PC-3 (cell line): ENCODE data around the gene ARHGAP6.

Experiments used
- CTCF ChIP-seq: fragments of 300-600 bp; sonication (generic); conservative IDR thresholded peaks from 2 replicates; pipeline ENCODE4 v1.5.1; 2017; ENCODE audit warnings: antibody characterized with exemption, low read depth, mild to moderate bottlenecking, low read length
- EZH2 ChIP-seq: fragments of 300-600 bp; sonication (generic); IDR thresholded peaks from one replicate; pipeline ENCODE4 v1.6.1; 2017; ENCODE audit warnings: antibody characterized with exemption, mild to moderate bottlenecking, low read length; ENCODE audit not compliant: unreplicated experiment
- EZH2phosphoT487 ChIP-seq: fragments of 300-600 bp; sonication (generic); IDR thresholded peaks from 2 replicates; pipeline ENCODE4 v1.6.1; 2018; ENCODE audit warnings: mild to moderate bottlenecking, antibody characterized with exemption, low read length, borderline replicate concordance

DNA sequence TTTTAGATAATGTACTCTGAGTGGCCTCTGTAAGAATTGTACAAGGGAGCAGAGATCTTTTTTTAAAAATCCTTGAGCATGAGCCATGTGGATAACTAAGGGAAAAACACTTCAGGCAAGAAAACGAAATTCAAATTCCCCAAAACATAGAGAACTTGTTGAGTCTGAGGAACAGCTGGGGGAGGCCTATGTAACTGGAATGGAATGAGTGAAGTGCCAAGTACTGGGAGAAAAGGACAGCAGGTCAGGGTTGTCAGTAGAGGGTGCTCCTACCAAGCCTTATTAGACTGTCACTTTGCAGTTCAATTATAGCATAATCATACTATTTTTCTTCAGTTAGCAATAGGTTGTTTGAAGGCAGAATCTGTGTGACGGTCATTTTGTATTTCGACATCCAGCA, 135.1 kb downstream of the ARHGAP6 start:
- TF ChIP-seq CTCF (no peak), EZH2 (no peak), EZH2phosphoT487 (no peak)
